ENCODE results near the gene MADCAM1.
A peak's percentile ranks its signal among the peaks of the same experiment; 100 is the strongest.

Gene MADCAM1

GRCh38 chr19:517721-518597 is 21.7 kb downstream of the MADCAM1 start:
- Histone ChIP-seq H3K4me3 (ENCODE audit: low read length) (no peak overlapping the region), H3K36me3 (ENCODE audit: control insufficient read depth, low read depth, low read length) (no peaks in the 10 kb centered on the region), H3K27ac (ENCODE audit: low read length) (no peak overlapping the region), H3K9me3 (ENCODE audit: control insufficient read depth, low read depth, low read length) (no peaks in the 10 kb centered on the region), H3K27me3 (ENCODE audit: control insufficient read depth, insufficient read depth, low read length) (peaks cover 20% of the 10 kb centered on the region), H3K4me1 (ENCODE audit: control insufficient read depth, low read depth, low read length) (no peaks in the 10 kb centered on the region), H3K9ac (ENCODE audit: low read length) (no peak overlapping the region)

DNA sequence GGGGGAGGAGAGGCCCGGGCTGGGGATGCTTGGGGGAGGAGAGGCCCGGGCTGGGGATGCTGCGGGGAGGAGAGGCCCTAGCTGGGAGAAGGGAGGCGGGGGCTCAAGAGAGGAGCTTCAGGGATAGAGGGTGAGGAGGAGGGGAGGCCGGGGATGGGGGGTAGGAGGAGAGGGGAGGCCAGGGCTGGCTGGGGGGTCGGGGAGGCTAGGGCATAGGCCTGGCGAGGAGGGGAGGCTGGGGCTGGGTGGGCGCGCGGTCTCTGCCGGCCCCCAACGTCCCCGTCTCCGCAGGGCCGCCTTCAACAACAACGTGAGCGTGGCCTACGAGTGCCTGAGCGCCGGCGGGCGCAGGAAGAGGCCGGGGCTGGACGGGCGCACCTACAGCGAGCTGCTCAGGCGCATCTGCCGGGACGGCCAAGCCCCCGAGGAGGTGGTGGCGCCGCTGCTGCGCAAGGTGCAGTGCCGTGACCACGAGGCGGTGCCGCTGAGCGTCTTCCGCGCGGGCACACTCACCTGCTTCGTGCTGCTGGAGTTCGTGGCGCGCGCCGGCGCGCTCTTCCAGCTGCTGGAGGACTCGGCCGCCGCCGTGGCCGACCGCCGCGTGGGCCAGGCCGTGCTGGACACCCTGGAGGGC is 22.4 kb downstream of the MADCAM1 start:
- no peaks in the 10 kb centered on the region for H3K4me1 ChIP-seq (ENCODE audit: control insufficient read depth, low read depth, low read length)
- H3K9ac ChIP-seq (ENCODE audit: low read length): no peak overlapping the region
- H3K36me3 ChIP-seq (ENCODE audit: control insufficient read depth, low read depth, low read length): no peaks in the 10 kb centered on the region

GRCh38 chr19:519449-519865 is 23.2 kb downstream of the MADCAM1 start:
- H3K9ac ChIP-seq (ENCODE audit: low read length): no peak overlapping the region
- no peak overlapping the region for H3K4me3 ChIP-seq (ENCODE audit: low read length)
- H3K27me3 ChIP-seq (ENCODE audit: control insufficient read depth, insufficient read depth, low read length): peaks cover 6% of the 10 kb centered on the region
- H3K27ac ChIP-seq (ENCODE audit: low read length): no peak overlapping the region
- H3K4me1 ChIP-seq (ENCODE audit: control insufficient read depth, low read depth, low read length): no peaks in the 10 kb centered on the region
- H3K9me3 ChIP-seq (ENCODE audit: control insufficient read depth, low read depth, low read length): no peaks in the 10 kb centered on the region
- no peaks in the 10 kb centered on the region for H3K36me3 ChIP-seq (ENCODE audit: control insufficient read depth, low read depth, low read length)

More for the DNA sequence above, 22.4 kb downstream of the MADCAM1 start:
- Histone ChIP-seq H3K27ac (ENCODE audit: low read length) (no peak overlapping the region), H3K4me3 (ENCODE audit: low read length) (no peak overlapping the region), H3K27me3 (ENCODE audit: control insufficient read depth, insufficient read depth, low read length) (peaks cover 13% of the 10 kb centered on the region), H3K9me3 (ENCODE audit: control insufficient read depth, low read depth, low read length) (no peaks in the 10 kb centered on the region)

DNA sequence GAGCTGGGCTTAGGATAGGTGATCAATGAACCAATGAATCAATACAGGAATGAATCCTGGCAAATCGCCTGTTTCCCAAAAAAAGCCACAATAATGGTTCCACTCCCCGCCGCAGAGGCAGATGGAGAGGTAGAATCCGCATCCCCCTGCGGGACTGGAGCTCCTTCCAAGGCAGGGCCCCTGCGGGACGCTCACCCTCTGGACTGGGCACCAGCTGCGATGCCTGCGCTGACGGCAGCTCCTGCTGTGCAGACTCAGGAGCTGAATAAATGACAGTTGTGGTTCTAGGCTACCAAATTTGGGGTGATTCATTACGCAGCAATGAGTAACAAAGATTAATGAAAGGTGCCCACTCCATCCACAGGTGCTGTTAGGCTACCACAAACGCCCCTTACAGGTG is 26.4 kb downstream of the MADCAM1 start:
- H3K27me3 ChIP-seq (ENCODE audit: control insufficient read depth, insufficient read depth, low read length): peaks cover 5% of the 10 kb centered on the region
- no peak overlapping the region for H3K9ac ChIP-seq (ENCODE audit: low read length)
- H3K9me3 ChIP-seq (ENCODE audit: control insufficient read depth, low read depth, low read length): no peaks in the 10 kb centered on the region
- H3K36me3 ChIP-seq (ENCODE audit: control insufficient read depth, low read depth, low read length): no peaks in the 10 kb centered on the region
- H3K4me1 ChIP-seq (ENCODE audit: control insufficient read depth, low read depth, low read length): no peaks in the 10 kb centered on the region
- H3K4me3 ChIP-seq (ENCODE audit: low read length): no peak overlapping the region
- no peak overlapping the region for H3K27ac ChIP-seq (ENCODE audit: low read length)

- Histone ChIP-seq H3K9me3 (ENCODE audit: control insufficient read depth, low read depth, low read length) (no peaks in the 10 kb centered on the region), H3K36me3 (ENCODE audit: control insufficient read depth, low read depth, low read length) (no peaks in the 10 kb centered on the region), H3K4me1 (ENCODE audit: control insufficient read depth, low read depth, low read length) (no peaks in the 10 kb centered on the region), H3K9ac (ENCODE audit: low read length) (no peak overlapping the region), H3K27me3 (ENCODE audit: control insufficient read depth, insufficient read depth, low read length) (peaks cover 5% of the 10 kb centered on the region), H3K27ac (ENCODE audit: low read length) (no peak overlapping the region), H3K4me3 (ENCODE audit: low read length) (no peak overlapping the region)
Measured at GRCh38 chr19:524062-524674, 27.9 kb downstream of the MADCAM1 start.

DNA sequence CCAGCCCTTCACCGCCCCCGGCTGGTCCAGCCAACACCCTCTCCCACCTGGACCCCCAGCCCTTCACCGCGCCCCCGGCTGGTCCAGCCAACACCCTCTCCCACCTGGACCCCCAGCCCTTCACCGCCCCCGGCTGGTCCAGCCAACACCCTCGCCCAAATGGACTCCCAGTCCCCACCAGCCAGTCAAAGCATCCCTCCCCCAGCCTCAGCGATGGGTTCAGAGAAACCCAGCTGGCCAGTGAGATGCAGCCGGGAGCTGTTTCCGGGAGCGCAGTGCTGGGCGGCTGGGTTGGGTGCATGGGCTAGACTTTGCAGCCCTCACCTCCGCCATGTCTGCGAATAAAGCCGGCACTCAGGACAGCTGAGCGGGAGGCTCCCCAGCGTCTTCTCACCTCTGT is 28.7 kb downstream of the MADCAM1 start:
- Histone ChIP-seq H3K27me3 (ENCODE audit: control insufficient read depth, insufficient read depth, low read length) (peaks cover under 1% of the 10 kb centered on the region), H3K27ac (ENCODE audit: low read length) (no peak overlapping the region), H3K4me1 (ENCODE audit: control insufficient read depth, low read depth, low read length) (no peaks in the 10 kb centered on the region), H3K4me3 (ENCODE audit: low read length) (no peak overlapping the region), H3K9ac (ENCODE audit: low read length) (no peak overlapping the region), H3K9me3 (ENCODE audit: control insufficient read depth, low read depth, low read length) (no peaks in the 10 kb centered on the region), H3K36me3 (ENCODE audit: control insufficient read depth, low read depth, low read length) (no peaks in the 10 kb centered on the region)

DNA sequence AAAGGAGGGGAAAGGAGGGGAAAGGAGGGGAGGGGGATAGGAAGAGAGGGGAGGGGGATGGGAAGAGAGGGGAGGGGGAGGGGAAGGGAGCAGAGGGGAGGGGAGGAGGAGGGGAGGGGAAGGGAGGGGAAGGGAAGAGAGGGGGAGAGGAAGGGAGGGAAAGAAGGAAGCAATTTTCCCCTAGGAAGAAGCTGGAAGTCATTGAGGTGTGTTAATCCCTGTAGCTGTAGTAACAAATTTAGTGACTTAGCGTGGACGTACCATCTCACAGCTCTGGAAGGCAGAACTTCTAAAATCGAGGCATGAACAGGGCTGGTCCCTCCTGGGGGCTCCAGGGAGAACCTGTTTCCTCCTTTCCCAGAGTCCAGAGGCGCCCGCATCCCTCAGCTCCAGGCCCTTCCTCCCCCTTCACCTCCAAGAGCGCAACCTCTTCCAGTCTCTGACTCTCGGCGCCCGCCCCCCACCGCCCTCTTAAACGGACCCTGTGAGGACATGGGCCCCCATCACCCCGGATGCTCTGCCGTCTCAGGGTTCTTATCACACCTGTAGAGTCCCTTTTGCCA is 29.7 kb downstream of the MADCAM1 start:
- no peaks in the 10 kb centered on the region for H3K4me1 ChIP-seq (ENCODE audit: control insufficient read depth, low read depth, low read length)
- no peak overlapping the region for H3K9ac ChIP-seq (ENCODE audit: low read length)
- H3K36me3 ChIP-seq (ENCODE audit: control insufficient read depth, low read depth, low read length): no peaks in the 10 kb centered on the region
- H3K27ac ChIP-seq (ENCODE audit: low read length): no peak overlapping the region
- no peaks in the 10 kb centered on the region for H3K27me3 ChIP-seq (ENCODE audit: control insufficient read depth, insufficient read depth, low read length)
- H3K4me3 ChIP-seq (ENCODE audit: low read length): no peak overlapping the region
- H3K9me3 ChIP-seq (ENCODE audit: control insufficient read depth, low read depth, low read length): no peaks in the 10 kb centered on the region

DNA sequence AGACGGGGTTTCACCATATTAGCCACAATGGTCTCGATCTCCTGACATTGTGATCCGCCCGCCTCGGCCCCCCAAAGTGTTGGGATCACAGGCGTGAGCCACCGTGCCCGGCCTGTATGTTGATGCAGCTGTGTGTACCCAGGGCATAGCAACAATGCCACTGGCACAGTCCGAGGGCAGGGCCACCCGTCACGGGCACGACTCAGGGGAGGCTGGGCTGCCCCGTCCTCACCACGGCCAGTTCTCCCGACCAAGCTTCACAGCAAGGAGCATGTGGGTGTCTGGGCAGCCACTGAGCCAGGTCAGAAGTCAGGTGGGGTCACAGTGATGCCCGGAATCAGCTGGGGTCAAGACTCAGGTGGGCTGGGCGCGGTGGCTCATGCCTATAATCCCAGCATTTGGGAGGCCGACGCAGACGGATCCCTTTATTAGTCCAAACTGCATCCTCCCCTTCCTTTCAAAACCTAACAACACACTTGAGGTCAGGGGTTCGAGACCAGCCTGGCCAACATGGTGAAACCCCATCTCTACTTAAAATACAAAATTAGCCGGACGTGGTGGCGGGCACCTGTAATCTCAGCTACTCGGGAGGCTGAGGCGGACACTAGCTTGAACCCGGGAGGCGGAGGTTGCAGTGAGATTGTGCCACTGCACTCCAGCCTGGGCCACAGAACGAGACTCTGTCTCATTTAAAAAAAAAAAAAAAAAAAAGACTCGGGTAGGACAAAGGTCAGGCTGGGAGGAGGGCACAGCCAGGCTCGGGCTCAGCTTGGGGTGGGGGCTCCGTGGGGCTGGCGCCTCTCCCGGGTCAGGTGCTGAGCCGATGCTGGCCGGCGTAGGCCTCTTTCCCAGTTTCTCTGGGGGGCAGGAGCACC is 34.1 kb downstream of the MADCAM1 start:
- Histone ChIP-seq H3K27me3 (ENCODE audit: control insufficient read depth, insufficient read depth, low read length) (no peaks in the 10 kb centered on the region), H3K9ac (ENCODE audit: low read length) (peak overlapping the region; percentile 56), H3K27ac (ENCODE audit: low read length) (no peak overlapping the region), H3K36me3 (ENCODE audit: control insufficient read depth, low read depth, low read length) (no peaks in the 10 kb centered on the region), H3K9me3 (ENCODE audit: control insufficient read depth, low read depth, low read length) (no peaks in the 10 kb centered on the region), H3K4me1 (ENCODE audit: control insufficient read depth, low read depth, low read length) (peaks cover 5% of the 10 kb centered on the region), H3K4me3 (ENCODE audit: low read length) (peak overlapping the region; percentile 72)

GRCh38 chr19:531009-531752 is 34.9 kb downstream of the MADCAM1 start:
- no peaks in the 10 kb centered on the region for H3K27me3 ChIP-seq (ENCODE audit: control insufficient read depth, insufficient read depth, low read length)
- no peaks in the 10 kb centered on the region for H3K9me3 ChIP-seq (ENCODE audit: control insufficient read depth, low read depth, low read length)
- H3K36me3 ChIP-seq (ENCODE audit: control insufficient read depth, low read depth, low read length): peaks cover 4% of the 10 kb centered on the region
- peak overlapping the region; percentile 72 for H3K4me3 ChIP-seq (ENCODE audit: low read length)
- peak overlapping the region; percentile 56 for H3K9ac ChIP-seq (ENCODE audit: low read length)
- peaks cover 5% of the 10 kb centered on the region for H3K4me1 ChIP-seq (ENCODE audit: control insufficient read depth, low read depth, low read length)
- H3K27ac ChIP-seq (ENCODE audit: low read length): no peak overlapping the region

DNA sequence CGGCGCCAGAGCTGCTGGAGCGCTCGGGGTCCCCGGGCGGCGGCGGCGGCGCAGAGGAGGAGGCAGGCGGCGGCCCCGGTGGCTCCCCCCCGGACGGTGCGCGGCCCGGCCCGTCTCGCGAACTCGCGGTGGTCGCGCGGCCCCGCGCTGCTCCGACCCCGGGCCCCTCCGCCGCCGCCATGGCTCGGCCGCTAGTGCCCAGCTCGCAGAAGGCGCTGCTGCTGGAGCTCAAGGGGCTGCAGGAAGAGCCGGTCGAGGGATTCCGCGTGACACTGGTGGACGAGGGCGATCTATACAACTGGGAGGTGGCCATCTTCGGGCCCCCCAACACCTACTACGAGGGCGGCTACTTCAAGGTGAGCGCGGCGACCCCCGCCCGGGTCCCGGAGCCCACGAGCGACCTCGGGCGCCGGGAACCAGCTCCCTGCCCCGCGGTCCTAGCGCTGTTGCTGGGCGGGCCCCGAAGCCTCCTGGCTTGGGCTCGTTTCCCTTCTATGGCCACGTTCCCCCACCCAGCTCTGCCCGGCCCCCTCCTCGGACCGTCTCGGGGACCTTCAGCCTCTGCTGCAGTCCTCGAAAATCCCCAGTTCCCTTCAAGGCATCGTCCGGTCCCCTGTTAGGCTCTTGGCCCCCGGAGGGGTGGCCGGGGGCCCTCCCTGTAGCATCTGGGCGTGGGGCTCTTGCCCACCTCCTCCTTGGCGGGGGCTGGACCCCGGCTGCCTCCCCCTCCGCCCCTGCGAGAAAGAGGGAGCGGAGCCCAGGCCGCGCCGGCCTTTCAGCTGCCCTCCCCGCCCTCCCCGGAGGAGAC is 35.7 kb downstream of the MADCAM1 start, which contains the start of gene CDC34:
Gene CDC34 (plus strand): TSS at position 8 of the 808 bp plus-strand sequence. CDS start 172 bp downstream, at position 180.
- H3K4me3 ChIP-seq (ENCODE audit: low read length): peak within 1 kb of the TSS; percentile 85
- no peaks in the 10 kb centered on the region for H3K27me3 ChIP-seq (ENCODE audit: control insufficient read depth, insufficient read depth, low read length)
- H3K27ac ChIP-seq (ENCODE audit: low read length): no peak within 1 kb of the TSS
- peak within 1 kb of the TSS; percentile 73 for H3K9ac ChIP-seq (ENCODE audit: low read length)
- H3K4me1 ChIP-seq (ENCODE audit: control insufficient read depth, low read depth, low read length): peaks cover 5% of the 10 kb centered on the region
- H3K36me3 ChIP-seq (ENCODE audit: control insufficient read depth, low read depth, low read length): peaks cover 10% of the 10 kb centered on the region
- no peaks in the 10 kb centered on the region for H3K9me3 ChIP-seq (ENCODE audit: control insufficient read depth, low read depth, low read length)

Data from iPS-18a (cell line).